Measurements from ENCODE around the gene MED4.

DNA sequence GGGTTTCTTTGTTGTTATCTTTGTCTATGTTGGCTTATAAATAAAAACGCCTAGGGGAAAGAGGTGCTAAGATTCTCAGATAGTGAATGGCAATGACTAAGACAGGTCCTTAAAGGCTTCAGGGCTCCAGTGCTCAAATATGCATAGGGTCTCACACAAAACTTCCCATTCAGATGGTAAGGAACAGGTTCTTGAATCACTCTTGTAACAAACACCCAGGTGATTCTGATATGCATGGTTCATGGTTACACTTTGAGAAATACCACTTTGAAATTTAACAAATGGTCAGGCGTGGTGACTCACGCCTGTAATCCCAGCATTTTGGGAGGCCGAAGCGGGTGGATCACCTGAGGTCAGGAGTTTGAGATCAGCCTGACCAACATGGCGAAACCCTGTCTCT, 40.3 kb downstream of the MED4 start:
- TF ChIP-seq POLR2A (IDR thresholded peaks at IDR 0.05) (no peak), CTCF (IDR thresholded peaks at IDR 0.05) (no peak)
